HG02588 (cell line): Measurements from ENCODE around the gene DKK3.

ENCODE experiments used
- ATAC-seq: cut with Tn5 transposase; IDR thresholded peaks from one replicate; pipeline ENCODE4 v1.9.1; 2021; ENCODE audit warnings: mild to moderate bottlenecking, moderate library complexity; ENCODE audit not compliant: unreplicated experiment

DKK3 gene

DNA sequence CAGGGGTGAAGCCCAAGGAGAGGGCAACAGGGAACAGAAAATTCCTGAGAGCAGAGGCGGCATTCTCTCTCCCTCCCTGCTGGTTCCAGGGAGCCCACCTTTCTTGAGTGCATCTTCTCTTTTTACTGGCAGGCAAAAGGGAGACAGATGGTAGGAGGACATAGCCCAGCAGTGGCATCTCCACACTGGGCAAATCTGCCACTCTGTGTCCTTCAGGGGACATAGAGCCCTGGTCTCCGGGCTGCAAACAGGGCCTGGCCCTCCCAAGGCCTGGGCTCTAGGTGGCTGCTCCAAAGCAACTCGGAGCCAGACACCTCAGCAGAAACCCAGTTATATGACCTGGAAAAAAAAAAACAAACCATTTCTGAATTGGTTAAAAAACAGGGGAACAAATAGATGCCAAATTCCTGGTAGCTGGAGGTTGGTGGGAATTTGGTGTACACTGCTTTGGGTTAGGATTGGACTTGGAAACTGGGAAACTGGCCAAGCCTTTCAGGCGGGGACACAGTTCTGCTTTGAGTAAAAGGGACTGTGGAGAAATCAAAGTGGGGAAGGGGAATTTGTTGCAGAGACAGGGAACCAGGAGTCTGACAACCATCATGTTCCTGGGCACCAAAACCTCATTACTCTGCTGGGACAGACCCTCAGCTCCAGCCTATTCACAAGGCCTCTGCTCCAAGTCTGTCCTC, 23.6 kb upstream of the DKK3 start:
- ATAC-seq = no peak

DNA sequence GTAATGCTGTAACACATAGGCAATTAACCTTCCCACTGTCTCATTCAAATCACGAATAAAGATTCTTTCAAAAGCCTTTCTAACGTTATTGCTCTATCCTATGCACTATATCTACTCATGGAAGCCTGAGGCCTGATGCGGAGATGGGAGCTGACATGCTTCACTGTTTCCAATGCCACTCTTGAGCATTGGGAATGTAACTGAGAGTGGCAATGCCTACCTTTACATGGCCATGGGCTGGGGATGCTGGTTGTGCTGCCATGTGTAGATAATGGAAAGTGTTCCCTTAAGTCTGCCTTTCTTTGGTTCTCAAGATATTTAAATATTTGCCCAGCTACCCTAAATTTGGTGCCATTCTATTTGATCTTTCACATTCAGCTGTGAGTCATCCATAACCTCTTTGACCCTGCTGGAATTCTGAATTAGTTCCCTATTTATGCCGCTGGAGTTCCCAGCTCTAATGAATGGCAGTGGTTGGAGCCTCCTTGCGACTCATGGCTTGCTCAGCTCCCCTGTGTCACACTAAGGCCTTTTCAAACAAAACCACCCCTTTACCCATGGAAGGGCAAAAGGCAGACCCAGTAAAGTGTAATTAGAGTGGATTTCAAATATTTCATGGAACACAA, 21.4 kb upstream of the DKK3 start:
- ATAC-seq = no peak

DNA sequence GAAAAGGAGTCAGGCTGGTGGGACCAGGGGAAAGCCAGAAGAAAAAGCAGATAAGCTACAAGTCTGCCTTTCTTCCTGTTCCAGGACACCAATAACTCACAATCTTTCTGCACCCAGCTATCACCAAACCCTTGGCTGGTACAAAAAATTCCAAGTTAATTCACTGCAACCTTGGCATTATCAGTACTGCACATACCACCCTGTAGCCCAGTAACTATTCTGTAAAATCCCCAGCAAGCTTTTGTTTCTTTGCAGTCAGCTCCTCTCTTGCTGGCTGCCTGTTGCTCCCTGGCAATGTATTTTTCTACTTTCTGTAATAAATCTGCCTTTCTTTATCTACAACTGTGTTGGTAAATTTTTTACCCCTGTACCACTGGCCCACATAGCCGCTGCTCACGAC, 20.7 kb upstream of the DKK3 start:
- ATAC-seq = no peak

DNA sequence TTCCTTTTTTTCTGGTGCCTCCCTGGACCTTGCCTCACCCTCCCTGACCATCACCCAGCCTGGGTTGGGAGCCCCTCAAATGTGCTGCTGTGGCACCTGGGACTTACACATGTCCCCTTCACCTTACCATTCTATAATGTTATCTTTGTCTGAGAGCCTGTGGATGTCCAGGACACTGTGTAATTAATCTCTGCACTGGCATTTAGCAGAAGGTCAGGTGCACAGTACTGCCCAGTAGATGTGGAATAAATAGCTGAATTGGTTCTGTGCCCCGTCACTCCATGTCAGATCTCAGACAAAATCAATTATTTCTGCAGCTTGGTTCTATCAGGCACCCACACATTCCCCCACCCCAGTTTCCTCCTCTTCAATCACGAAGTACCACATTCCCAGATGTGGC, 19.9 kb upstream of the DKK3 start:
- ATAC-seq = no peak

DNA sequence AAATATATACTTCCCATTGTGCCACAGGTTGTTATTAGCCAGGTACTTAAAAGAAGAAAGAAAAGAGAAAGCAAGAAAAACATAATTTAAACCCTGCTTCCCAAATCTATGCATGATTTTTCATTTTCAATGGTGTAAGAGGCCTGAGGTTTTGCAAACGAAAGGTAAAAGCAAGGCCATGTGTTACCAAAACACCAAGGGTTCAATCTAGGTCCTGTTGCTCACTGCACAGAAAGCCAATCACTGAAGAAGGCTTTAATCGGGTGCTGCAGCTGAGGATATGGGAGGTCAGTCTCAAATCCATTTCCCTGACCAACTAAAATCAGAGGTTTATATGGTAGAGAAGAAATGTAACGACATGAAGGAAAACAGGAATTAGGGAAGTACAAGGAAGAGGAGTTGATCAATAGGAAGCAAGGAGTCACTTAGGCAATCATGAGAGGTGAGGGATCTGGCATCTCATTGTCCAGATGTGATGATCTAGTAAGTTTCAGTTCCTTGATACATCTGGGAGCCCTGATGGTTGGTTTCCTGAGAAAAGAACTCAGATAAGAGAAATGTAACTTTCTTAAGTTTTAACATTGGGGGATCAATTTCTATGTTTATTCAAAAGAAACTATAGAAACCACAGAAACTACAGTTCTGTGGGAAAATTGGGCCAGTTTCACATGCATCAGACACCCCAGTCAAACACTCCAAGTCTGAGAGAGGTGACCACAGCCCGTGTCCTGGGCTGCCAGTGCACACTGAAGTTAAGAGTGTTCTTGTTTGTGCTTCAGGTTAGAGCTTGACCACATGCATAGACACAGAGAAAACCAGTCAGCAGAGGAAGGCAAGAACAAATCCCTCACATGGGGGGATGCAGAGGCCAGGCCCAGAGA, 18.1 kb upstream of the DKK3 start:
- no peak for ATAC-seq

DNA sequence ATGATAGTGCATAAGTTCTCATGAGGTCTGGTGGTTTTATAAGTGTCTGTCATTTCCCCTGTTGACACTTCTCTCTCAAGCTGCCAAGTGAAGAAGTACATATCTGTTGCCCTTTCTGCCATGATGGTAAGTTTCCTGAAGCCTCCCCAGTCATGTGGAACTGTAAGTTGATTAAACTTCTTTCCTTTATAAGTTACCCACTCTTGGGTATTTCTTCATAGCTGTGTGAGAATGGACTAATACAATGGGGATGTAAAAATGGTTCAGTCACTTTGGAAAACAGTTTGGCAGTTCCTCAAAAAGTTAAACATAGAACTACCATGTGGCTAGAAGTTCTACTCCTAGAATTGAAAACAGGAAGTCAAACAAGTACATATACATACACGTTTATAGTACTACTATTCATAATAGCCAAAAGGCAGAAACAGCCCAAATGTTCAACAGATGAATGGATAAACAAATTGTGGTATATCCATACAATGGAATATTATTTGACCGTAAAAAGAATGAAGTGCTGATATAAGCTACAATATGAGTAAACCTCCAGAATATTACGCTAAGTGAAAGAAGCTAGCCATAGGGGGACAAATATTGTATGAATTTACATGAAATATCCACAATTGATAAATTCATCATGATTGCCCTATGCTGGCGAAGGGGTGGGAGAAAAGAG, 16.0 kb upstream of the DKK3 start:
- ATAC-seq = no peak

DNA sequence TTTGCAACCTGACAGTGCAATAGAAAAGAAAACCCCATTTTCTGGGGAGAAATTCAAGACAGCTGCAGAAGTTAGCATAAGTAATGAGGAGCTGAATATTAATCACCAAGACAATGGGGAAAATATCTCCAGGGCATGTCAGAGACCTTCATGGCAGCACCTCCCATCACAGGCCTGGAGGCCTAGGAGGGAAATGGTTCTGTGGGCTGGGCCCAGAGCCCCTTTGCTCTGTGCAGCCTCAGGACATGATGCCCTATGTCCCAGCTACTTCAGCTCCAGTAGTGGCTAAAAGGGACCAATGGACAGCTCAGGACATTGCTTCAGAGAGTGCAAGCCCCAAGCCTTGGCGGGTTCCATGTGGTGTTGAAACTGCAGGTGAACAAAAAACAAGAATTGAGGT, 14.6 kb upstream of the DKK3 start:
- ATAC-seq = no peak

DNA sequence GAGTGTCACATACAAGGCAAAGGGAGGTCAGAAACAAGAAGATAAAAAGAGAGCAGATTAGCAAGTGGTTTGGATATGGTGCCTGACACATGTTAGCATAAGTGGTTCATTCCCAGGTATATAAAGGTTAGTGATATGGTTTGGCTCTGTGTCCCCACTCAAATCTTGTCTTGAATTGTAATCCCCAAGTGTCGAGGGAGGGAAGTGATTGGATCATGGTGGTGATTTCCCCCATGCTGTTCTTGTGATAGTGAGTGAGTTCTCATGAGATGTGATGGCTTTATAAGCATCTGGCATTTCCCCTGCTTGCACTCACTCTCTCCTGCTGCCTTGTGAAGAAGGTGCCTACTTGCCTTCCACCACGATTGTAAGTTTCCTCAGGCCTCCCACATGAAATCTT, 12.1 kb upstream of the DKK3 start:
- no peak for ATAC-seq

DNA sequence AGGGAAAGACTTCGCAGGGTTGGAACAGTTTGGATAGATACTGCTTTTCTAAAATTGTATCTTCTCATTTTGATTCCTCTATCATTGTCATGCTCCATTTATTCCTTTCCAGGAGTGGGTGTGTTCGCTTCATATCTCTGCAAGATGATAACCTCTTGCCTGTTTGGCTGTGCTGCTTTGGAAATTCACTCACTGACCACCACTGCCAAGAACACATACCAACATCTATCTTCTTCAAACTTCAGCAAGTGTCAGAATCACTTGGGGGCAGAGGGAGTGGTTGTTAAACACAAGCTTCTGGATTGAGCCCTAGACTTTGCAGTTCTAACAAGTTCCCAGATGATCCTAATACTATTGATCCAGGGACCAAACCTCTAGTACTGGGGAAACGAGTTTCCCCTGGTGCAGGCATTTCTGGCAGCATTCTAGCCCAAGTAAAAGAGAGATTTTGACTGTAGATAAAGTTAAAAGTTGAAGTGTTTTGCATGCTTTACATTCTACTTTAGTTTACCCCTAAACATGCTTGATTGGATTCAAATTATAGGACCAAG, 11.5 kb upstream of the DKK3 start:
- no peak for ATAC-seq

DNA sequence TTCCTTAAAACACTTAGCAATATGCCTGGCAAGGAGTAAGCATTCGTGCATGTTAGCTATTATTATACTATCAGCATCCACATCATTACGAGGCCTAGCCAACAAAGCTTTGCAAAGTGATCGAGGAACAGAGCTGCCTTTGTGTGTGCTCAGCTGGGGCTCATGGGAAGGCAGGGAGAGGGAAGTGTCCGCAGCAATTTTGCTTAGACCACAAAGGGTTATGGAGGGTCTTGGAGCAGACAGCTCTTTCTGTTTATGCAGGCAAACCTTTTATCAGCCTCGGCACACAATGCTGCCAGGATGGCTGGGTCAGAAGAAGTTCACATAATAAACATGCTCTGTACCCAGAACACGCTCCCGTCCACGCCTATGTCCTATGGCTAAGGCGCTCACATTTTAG, 10.9 kb upstream of the DKK3 start:
- ATAC-seq = no peak

DNA sequence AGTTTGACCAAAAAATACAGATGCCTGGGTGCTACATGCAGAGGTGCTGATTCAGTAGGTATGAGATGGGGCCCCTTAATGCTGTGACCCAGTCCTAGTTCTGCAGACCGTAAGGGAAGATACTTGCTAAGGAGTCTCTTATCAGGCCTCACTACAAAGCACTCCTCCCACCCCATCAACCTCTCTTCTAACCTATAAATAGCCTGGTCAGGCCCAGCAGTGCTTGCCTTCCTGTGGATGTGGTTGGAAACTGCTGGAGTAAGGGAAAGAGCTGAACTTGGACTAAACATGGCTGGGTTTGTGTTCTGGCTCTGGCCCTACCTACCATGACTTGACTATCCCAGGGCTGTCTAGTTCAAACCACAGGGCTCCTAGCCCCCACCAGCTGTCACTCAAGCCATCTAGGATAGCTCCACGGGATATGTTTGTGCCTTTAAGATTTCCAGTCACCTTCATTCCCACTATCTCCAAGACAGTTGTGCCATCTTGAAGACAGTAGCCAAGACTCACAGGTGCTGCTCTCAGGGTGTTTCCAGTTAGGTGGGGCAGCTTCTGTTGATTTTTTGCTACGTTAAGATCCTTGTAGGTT, 9.5 kb upstream of the DKK3 start:
- ATAC-seq = no peak

DNA sequence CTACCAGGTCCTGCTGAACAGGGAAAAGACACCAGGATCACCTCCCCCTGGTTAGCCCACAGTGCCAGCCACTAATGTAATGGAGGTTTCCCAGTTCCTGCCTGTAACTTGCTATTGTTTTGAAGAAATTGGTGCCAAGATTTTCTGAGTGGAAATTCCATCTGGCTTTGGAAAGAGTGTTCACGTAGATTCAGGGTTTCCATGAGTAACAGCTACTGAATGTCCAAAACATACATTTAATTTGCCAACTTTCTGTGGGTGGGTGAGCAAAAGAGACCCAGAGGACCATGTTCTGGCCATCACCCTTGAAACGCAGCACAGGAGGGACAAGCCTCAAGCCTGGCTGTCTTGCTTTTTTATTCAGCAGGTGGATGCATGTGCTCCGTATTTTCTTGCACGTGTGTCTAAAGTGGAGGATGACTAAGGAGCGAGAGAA, 8.8 kb upstream of the DKK3 start:
- no peak for ATAC-seq

DNA sequence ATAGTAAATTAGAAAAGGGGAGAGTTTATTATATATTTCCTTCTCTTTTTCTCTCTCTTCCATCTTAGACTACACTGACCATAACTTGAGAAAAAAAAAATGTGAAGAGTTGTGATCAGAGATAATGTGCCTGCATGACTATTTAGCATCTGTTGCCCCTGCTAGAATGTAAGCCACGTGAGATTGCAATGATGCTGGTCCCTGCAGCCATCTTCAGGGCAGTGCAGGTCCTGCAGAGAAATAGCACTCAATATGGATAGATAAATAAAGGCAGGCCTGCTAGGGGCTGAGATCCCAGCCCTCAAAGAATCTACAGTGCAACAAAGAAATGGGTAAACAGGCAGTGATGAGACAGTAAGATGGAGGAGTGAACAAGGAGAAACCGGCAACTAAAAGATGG, 7.8 kb upstream of the DKK3 start:
- ATAC-seq = no peak

DNA sequence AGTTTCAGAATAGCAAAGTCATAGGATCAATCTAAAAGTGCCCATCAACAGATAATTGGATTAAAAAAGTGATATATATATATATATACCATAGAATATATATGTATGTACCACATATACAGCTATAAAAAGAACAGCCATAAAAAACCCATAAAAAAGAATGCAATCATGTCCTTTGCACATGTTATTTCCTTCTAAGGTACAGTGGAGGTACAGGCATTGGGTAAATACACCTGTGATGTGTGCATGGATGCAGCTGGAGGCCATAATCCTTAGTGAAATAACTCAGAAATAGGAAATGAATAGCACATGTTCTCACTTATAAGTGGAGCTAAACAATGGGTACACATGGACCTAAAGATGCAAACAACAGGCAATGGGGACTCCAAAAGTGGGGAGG, 7.1 kb upstream of the DKK3 start:
- no peak for ATAC-seq

DNA sequence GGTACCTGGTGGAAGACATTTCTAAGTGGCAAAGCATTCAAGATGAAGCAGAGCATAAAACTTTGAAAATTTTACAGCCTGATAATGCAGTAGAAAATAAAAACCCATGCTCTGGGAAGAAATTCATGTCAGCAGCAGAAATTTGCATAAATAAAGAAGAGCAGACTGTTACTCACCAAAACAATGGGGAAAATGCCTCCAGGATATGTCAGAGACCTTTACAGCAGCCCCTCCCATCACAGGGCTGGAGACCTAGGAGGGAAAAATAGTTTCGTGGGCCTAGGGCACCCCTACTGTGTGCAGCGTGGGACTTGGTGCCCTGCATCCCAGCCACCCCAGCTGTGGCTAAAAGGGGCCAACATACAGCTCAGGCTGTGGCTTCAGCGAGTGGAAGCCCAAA, 5.4 kb upstream of the DKK3 start:
- no peak for ATAC-seq

DNA sequence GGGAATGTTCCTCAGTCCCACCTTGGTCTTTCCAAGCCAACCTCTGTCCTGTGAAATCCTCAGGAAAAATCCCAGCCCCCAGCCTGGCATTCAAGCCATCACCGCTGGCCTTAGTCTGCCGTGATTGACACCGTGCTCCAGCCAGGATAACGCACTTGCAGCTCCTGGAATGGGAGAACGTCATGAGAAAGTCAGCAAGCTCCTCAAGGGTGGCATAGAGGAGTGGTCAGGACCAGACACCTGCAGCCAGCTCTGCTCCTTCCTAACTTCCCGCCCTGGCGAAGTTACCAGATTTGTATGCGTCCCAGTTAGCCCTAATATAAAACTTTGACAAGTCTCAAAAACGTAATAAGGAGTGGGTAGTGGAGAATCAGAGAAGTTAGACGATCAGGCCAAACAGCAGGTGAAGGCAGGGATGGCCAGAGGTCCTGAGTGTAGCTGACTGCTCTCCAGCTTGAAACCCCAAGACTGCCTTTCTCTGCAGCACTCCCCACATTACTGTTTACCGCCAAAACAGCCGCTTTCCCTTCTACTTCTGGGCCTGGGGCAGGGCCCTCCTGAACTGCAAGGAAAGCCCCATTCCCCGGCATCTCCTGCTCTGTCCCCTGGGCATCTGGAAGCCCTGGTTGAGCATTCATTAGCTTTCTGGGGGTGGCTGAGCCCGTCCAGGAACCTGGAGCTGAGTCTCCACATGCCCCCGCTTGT, 1.3 kb upstream of the DKK3 start:
- no peak for ATAC-seq

DNA sequence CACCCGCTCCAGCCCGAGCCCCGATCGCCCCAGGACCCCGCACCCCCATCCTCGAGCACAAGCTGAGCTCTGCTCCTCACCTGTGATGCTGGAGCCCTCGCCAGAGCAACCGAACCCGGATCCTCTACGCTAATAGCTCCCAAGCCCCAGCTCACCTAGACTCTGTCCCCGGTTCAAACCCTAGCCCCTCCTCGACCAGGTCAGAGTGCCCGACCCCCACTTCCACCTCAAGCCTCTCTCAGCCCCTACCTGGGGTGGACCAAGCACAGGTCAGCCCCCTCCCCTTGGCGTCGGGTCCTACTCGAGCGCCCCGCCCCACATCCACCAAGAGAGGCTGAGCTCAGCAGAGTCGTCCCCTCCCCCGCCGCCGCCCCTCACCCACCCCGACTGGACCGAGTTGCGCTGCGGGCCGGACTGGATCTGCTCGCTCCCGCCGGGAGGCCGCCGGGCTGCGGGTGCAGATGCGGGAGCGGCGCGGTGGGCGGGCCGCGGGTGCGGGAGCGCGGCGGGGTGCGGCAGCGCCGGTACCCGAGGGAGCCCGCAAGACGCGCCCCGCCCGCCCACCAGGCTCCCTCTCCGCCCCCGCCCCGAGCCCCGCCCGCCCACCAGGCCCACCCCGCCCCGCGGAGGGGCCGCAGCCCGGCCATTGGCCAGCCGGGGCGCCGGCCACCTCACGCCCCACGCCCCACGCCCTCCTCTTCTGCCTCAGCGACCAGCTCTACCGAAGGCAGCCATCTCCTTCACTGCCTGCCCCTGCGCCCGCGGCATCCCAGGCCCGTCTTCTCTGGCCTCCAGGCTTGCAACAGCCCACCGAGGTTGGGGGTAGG, 577 bp upstream of the DKK3 start:
- ATAC-seq = no peak

DNA sequence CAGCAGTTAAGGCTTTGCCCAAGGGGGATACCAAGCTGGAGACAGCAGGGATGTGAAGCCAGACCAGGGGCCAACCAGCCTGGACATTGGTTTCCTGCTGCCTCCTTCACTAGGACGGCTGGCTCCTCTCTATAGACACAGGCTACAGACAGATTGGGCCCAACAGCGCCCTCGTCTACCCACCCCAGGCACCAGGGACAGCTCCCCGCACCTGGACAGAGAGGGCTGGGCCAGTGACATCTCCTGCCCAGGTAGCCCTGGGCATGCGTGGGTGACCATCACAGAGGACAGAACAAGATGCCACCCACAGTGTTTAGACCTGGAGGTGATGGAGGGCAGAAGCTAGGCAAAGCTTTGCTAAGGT, 1.2 kb downstream of the DKK3 start:
- no peak for ATAC-seq

DNA sequence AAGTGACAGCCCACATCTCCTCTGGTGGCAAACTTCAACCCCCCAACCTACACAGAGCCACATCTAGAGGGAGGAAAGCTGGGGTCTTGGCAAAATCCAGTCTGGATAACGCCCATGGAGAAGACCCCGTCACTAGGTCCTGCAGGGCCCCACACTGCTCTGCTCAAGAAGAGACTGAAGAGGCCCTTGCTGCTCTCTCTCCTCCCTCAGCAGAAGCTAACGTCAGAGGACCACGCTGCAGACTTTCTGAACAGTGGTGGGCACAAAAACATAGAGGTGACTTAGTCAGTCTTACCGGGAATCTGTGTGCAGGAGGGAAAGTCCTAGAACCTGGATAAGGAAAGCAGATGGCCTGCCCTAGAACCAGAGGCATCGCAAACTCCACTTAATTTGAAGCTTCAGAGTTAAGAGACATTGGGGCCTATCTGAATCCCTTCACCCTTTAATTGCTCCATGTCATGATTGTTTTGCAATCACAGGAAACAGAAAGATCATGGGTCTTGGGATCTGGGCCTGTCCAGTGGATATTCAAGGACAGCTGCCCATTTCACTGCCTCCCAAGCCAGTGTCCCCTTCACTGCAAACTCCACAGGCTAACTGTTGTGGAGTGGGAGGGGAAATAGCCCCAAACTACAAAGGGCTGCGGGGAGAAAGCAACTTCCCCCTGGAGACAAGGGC, 1.7 kb downstream of the DKK3 start:
- no peak for ATAC-seq
